Eye (tissue), 1 donor: ENCODE data around the gene DNAJC5G.
"Not testable (repeated sequence)": the region's sequence is repeated elsewhere in the genome, so short reads cannot be mapped to it uniquely, and the experiment has no call there.

Experiments
- DNase-seq: peaks from one replicate; pipeline ENCODE4 v3.0.0-alpha.2; 2015

The DNAJC5G gene

DNA sequence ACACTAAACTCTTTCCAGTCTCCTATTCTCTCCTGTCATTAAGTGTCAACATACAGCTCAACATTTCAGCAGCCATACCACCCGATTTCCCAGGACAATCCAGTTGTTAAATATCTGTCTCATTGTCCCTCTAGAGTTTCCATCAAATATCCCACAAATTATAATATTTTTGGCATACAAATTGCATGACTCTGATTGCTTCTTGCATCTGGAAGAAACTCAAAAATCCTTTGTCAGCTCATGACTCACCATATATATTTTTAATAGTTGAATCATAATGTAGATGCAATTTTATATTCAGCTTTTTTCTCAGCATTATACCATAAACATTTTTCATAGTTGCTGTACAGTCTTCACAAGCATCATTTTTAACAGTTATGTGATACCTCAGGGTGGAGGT is 19.6 kb upstream of the DNAJC5G start:
- no peak for DNase-seq

DNA sequence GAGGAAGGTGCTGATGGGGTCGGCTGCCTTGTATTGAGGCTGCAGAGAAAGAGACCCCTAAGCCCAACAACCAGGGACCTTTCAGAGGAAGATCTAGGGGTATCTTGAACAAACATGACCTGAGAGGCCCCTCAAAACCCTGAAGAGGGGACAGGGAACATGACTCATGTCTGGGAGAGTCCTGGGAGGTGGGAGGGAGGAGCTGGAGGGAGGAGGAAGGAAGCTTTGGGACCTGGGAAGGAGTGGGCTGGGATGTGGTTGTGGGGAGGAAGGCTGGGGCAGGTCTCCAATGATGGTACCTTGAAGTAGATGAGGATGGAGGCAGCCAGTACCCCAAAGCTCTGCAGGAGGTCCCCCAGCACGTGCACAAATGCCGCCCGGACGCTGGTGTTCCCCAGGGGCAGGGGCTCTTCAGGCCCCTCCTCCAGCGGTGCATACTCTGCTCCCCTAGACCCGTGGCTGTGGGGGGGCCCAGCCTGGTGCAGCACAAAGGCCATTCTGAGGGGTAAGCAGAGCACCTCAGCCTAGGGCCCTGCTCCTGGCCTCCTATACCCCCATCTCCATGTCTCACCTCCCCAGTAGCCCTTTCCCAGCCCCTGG is 18.3 kb upstream of the DNAJC5G start:
- DNase-seq, result no peak

DNA sequence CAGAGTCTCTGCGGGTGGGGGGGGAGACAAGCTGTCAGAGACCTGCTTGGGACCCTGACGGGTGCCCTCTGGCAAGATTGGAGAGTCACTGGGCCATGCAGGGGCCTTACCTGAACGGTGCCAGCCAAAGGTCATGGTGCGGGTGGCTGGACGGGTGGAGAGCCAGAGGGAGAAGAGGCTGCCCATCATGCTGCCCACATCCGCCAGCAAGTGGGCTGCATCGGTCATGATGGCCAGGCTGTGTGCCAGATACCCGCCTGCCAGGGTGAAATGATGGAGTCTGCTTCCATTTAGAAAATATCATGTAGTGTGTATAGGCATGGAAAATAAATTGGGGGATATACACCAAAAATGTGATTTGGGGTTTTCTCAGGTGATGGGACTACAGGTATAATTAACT is 17.2 kb upstream of the DNAJC5G start:
- no peak for DNase-seq

DNA sequence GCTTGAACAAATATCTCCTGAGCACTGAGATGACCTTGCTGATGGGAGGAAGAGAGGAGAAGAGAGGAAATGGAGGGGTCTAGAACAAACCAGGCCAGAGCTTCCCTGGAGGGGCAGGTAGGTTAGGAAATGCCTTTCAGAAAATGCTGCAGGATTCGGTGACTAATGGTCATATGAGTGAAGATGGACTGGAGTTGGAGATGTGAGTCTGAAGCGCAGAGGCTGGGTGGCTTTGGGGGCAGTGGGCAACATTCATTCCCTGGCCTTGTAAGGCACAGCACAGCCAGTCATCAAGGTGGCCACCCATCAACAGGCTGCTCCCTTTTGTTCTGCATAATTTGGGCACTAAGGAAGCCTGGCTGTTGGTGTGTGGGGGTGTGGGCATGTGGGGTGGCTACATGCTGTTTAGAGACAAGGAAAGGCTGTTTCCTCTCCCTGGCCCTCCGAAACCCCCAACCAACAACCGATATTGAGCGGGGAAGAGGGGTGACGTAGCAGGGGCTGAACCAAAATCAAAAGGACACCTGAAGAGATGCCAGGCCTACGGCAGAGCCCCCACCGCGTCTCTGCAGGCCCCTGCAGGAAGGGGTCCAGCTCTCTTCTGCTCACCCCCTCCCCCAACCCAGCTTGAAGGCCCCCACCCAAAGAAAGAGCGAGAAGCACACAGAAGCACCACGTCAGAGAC is 13.8 kb upstream of the DNAJC5G start:
- DNase-seq, result no peak

DNA sequence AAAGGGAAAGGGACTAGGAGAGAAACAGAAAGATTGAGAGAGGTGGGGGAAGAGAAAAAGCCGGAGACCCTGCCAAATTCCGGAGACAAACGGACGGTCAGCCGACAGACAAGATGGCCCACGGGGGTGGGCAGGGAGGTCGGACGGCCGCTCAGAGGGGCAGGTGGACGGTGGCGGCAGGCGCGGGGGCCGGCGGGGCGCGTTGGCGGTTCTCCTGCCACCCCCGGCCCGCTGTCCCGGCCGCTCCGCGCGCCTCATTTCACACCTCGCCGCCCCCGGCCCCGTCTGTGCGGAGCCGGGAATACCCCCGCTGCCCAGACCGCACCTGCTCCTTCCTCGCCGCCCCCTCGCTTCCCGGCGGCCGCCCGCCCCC is 13.3 kb upstream of the DNAJC5G start:
- DNase-seq, result peak; percentile 29

DNA sequence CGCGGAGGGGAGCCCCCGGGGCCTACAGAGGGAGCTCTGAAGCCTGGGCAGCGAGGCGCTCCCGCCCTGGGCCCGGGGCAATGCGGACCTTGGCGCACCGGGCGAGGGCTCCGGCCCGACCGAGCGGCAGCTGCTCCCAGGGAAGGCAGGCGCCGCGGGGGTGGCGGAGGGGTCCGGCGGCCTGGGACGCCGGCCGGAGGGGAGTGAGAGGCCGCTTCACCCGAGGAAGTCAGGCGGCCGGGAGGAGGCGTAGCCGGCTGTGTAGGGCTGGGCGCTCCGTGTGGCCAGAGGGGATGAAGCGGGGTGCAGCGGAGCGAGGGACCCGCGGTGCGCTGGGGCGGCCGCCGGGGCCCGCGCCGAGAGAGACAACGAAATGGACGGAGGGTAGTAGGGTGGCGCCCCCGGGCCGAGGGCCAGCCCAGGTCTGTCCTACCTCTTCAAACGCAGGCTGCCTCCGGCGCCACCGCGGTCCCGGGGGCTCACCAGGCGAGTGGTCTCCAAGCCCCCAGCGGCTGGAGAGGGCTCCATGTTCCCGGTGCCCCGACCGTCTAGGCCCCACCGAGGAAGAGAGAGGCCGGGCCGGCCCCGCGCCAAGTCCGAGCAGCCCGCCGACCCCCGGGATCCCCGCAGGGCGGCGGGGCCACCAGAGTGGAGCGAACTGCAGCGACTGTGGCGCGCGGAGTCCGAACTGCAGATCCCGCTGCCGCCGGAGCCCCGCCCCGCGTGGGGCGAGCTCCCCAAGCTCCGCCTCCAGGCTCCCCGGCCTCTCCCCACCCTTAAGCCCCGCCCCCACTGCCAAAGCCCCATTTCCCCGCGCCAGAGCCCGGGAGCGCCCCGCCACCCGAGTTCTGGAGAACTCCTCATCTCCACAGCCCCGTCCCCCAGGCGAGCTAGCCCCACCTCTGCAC is 12.6 kb upstream of the DNAJC5G start, which contains the start of gene SLC30A3:
TSS of gene SLC30A3 (minus strand) at position 669 of the 908 bp plus-strand sequence. CDS start at position 528, 141 bp downstream.
- peak; percentile 70 for DNase-seq

DNA sequence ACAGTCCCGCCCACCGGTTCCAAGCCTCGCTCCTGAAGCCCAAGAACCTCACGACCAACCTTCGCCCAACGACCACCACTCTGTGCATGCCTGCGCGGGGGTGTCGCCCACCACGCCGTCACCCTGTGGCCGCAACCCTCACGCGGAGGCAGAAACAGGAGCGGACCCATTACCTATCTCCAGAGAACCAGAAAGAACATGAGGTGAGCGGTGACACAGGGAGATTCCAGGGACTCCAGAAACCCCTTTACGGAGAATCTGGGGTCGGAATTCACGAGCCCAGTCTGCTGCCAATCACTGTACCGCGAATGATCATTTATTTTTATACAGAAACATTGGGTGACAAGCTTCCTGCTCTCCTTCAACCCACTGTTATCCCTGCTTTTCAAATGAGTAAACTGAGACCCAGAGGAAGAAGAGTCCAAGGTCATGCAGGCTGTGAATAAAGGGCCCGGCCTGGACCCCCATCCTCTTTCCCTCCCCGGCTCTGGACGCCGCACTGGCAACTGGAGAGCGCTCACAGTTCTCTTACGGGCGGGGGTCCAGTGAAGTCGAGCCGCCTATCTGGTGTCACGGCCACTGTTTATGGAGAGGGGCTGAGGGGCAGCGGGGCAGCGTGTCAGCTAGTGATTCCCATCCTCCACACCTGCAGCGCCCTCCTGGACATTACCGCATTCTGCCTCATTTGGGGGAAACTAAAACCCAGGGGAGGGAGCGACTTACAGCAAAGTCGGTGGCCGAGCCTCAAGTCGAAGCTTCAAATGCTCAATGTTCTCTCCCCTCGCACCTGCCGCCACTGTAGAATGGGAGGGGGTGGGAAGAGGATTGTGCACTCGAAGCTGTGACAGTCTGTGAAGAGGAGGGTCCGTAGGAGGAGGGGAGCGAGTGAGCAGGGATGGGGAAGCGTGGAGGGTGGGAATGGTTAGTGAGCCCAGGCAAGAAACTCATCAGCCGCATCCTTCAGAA is 11.7 kb upstream of the DNAJC5G start:
- peak; percentile 58 for DNase-seq

DNA sequence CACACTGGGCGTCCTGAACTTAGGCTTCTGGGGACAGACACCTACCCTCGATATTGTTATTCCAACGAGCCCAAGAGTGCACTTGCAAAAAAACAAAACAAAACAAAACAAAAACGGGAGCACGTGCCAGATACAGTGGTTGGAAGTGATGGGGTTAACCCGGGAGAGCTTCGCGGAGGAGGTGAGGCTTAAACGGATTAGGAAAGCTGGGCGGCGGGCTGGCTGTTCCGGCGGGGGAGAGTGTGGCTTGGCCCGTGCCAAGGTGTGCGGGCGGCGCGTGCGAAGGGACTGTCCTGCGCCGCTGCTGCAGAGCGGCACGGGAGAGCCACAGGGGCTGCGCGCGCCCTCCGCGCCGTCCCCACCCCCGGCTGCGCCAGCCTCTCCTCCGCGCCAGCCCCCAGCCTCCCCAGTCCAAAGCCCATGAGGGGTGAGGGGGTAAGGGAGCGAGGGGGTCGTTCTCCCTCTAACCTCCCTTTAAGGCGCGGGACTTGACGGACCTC is 10.9 kb upstream of the DNAJC5G start:
- DNase-seq, result no peak

DNA sequence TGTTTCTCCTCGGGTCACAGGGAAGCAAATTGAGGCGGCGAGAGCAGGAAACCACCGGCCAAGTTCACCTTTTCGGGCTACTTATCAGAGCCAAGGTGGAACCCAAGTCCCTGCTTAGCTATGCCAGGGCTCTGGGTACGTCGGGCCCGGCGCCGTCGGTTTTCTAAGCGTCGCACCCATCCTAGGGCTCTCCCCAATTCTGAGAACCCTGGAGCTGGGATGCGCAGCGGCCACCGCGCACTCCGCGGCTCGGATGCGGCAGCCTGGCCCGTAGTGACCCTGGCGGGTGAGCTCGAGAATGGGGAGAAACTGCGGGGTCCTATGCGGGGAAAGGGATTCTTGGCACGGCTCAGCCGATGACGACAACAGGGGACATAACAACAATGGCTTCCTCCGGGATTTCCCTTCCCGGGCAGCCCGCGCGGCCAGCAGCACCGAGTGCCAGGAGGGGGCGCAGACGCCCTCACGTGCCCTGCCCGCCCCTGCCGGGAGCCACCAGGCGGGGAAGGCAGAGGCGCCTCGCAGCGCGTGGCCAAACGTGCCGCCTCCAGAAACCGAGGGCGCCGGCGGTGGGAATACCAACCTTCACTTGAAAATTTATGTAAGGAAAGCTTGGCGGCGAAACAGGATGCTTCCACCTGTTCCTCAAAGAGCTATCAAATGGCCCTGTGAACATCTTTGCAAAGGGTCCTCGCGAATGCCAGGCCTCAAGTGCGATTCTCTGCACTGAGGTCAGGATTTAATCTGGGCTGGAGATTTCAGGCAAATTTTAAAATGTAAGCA is 10.3 kb upstream of the DNAJC5G start:
- DNase-seq, result peak; percentile 85

DNA sequence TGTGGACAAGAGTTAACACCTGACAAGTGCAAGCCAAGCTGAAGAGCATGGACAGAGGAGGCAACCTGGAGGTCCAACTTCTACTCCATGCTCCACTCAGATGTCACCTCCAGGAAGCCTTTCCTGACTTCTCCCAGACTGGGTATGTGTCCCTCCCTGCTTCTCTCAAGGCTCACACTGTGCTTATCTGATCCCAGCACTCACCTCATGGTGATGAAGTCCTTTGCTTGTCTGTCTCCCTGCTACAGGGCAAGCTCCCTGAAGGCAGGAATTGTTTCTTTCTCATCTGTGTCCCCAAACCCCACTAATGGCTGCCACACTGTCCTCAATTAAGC is 9.7 kb upstream of the DNAJC5G start:
- DNase-seq, result no peak

DNA sequence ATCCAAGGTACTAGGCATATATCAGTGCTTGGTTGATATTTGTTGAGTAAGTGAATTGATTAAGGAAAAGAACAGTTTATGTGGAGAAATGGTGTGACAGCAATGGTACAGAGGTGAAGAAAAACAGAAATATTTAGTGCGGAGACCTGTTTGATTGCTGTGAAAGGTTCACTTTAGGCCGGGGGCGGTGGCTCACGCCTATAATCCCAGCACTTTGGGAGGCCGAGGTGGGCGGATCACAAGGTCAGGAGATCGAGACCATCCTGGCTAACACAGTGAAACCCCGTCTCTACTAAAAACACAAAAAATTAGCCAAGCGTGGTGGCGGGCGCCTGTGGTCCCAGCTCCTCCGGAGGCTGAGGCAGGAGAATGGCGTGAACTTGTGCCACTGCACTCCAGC is 6.9 kb upstream of the DNAJC5G start:
- not testable (repeated sequence) for DNase-seq

DNA sequence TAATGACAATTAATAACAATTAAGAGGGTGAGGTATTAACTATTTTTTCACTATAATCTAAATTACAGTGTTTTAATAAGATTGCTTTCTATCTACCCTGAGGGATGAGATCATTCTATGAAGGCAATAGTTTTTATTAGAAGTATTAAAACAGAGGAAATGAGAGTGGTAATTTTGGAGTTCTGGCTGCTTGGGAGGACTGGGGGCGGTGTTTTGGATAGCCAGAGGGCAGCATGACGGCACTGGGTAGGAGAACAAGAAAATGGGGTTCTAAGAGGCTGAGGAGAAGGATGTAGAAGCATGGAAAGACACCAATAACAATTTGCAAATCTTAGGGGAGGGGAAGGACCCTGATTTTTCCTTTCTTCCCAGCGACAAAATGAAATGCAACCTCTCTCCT is 5.1 kb upstream of the DNAJC5G start:
- DNase-seq, result no peak

DNA sequence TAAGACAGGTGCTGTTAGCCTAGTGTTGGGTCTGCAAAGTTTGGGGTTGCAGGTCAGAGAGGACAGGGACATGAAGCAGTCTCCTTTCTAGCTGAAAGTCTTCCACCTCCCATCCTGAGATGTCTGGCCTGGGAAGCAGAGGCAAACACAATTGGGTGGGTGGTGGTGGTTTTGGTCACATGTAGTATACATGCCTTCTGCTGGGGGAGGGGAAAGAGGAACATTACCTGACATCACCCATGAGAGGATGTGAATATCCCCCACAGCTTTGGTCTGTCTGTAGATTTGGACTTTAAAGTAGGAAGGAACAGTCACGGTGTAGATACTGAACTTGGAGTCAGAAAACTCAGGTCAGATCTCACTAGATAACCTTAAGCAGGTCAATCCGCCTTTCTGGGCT is 4.6 kb upstream of the DNAJC5G start:
- no peak for DNase-seq

DNA sequence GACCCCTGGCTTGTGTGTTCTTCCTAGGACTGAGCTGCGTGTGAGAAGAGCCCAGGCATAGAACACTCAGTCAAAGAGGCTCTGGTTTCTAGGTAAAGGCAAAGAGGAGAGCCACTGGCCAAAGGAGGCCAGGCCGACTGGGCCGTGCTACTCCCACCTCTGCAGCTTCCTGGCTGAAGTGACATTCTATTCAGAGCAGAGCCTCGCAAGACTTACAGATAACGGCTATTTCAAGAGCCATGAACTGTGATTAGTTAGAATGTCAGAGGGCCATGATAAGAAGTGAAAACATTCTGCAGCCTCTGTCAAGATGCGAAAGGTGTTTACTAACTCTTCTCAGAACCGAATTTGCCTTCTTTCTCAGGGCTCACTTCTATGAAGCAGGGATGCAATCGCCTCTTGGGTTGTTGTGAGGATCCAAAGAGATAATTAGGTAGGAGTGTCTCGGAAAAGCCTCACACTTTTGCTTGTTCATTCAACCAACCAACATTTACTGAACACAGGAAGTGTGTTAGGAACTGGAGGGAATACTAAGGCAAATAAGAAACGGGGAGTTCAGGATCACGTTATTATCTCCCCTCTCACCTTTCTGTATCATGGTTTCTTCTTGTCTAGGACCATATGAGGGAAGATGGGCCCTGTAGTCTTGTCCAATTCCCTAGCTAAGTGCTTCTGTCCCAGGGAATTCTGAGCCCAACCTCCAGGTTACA is 3.4 kb upstream of the DNAJC5G start:
- DNase-seq, result no peak

DNA sequence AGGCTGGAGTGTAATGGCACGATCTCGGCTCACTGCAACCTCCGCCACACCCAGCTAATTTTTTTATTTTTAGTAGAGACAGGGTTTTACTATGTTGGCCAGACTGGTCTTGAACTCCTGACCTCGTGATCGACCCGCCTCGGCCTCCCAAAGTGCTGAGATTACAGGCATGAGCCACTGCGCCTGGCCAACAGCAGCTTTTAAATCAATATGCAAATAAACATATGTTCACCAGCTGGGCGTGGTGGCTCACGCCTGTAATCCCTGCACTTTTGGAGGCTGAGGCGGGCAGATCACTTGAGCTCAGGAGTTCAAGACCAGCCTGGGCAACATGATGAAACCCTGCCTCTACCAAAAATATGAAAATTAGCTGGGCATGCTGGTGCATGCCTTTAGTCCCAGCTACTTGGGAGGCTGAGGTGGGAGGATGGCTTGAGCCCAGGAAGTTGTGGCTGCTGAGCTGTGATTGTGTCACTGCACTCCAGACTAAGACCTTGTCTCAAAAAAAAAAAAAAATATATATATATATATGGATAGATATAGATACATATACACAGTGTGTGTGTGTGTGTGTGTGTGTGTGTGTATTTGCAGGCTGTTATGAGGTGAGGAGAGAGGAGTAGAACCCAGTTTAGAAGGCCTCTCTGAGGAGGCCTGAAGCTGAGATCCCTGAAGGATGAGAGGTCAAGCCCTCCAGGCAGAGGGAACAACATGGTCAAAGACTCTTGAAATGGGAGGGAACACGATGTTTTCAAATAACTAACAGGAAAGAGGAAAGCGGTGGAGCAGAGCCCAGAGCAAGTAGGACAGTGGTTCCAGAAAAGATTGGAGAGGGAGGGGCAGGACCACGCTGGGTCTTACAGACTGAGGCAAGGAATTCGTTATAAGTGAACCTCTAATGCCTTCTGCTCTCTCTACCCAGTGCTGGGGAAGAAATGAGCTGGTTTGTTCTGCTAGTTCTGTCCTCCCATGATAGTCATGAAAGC is 2.4 kb upstream of the DNAJC5G start:
- DNase-seq, result not testable (repeated sequence)

DNA sequence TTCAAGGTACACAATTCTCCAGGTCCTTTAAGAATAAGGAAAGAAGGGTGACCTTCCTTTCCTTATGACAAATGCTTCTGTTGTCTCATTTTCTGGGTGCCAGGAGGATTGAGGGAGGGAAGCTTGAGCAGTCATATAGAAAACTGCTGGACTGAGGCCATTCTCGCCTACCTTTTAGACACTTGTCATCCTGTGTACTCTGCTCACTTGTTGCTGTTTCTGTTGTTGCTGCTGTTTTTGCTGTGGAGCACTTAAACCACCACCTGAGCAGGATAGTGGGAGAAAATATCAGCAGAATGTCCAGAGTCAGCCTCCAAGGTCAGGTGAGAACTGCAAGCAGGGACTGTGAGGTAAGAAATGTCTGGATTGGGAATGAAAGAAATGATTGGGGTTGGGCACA is 2.8 kb downstream of the DNAJC5G start:
- DNase-seq, result no peak

DNA sequence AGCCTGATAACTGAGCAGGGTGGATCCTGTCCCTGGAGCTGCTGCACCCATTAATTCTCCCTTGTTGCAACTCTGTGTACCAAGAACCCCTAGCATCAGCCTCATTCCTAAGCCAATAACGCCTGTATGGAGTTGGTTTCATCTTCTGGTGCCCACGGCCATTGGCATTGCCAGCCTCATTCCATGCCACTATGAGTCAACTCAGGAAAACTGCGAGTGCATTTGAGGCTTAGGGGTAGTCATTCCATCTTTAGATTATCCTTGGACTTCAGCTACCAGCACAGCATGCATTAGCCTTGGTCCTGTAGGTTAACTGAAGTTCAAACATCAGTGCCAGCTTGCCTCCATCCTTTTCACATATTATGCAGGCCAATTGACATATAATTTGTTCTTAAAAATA is 5.6 kb downstream of the DNAJC5G start:
- no peak for DNase-seq

DNA sequence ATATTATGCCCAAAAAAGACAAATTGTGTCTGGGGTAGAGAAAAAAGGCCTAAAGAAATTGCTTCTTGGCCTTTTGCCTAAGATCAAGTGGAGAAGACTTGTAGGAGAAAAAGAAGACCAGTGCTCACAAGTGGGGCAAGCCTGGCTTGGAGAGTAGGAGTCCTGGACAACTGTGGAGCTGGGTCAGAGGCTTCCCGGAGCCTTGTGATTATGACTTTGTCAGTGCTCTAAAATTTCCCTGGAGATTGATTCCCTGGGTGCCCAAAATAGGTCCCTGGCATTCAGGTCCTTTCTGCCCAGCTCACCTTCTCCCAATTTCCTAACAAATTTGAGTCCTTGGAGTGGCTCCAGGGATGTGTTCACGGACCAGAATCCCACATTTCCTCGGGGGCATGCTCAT is 6.2 kb downstream of the DNAJC5G start:
- DNase-seq, result no peak

DNA sequence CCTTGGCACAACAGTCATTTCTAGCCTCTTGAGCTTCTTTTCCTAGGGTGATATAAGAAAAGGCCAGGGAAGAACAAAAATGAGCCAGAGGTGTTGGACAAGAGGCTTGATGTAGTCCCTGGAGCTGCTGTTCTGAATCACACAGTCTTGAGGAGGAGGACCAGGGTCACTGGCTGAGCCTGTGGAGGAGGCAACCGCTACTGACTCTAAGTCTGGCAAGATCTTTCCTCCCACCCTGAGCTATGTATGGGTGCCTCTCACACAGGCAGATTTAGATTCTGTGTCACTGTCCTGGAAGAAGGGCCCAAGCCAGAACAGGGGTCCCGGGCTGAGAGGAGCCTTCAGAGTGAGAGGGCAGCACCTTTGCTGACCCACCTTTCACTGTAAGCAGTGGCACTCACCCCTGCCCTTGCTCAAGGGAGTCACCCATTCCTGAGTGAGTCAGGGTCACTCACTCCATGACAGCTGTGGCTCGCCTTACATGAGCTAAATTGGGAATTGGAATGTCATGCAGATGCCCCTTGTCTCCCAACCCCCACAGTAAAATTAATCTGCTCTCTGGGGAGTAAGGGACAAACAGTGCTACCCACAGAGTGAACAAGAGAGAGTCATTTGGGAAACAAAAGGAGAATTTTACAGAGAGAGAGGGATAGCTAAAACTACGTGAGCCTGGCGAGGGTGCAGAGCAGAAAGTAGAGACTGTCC is 6.8 kb downstream of the DNAJC5G start, which contains the start of gene TRIM54:
TSS of gene TRIM54 (plus strand) at position 575 of the 705 bp plus-strand sequence. CDS start 303 bp downstream, outside the sequence.
- DNase-seq, result no peak
